PC-3 (cell line): ENCODE measurements around the gene UNG. TPM values are rescaled to one million over a fixed set of nuclear protein-coding genes. Genes with fewer than 3 reads are reported as not detected.

Source experiments
- ATAC-seq: fragments of 200-7000 bp; cut with Tn5 transposase; 2 replicates; pipeline ENCODE4 v1.9.1; 2020; ENCODE audit warnings: mild to moderate bottlenecking, moderate library complexity
- BruUV-seq: library from RNA; stranded (reverse); fragments of 400-500 nt; replicated peaks from 2 replicates; lab custom pipeline; 2021; lab: Mats Ljungman, UMichigan
- CTCF ChIA-PET: fragments of 300-600 bp; sonication (Branson Sonifier 250); formaldehyde crosslinking; loops from one replicate; lab custom pipeline; 2022; ENCODE audit warnings: antibody characterized with exemption; lab: Charles Lee
- POLR2A ChIA-PET: fragments of 300-600 bp; sonication (Branson Sonifier 250); formaldehyde crosslinking; loops from one replicate; lab custom pipeline; 2022; ENCODE audit warnings: antibody characterized with exemption; ENCODE audit not compliant: unreplicated experiment; lab: Charles Lee
- DNase-seq: peaks from one replicate; pipeline ENCODE4 v3.0.0-alpha.2; 2015
- H2AFZ ChIP-seq: fragments of 300-600 bp; sonication (generic); 2 replicates; pipeline ENCODE4 v1.6.0; 2016; ENCODE audit warnings: antibody characterized with exemption, low read length
- H3F3A ChIP-seq: fragments of 300-600 bp; sonication (generic); one replicate; pipeline ENCODE4 v1.6.0; 2017; ENCODE audit warnings: antibody characterized with exemption, low read length, control low read depth, mild to moderate bottlenecking; ENCODE audit not compliant: unreplicated experiment
- H3K27ac ChIP-seq: fragments of 300-600 bp; sonication (generic); 2 replicates; pipeline ENCODE4 v1.5.1; 2016; ENCODE audit warnings: mild to moderate bottlenecking, low read length
- H3K27me3 ChIP-seq: fragments of 300-600 bp; sonication (generic); 2 replicates; pipeline ENCODE4 v1.6.1; 2016; ENCODE audit warnings: low read length, mixed read lengths
- H3K36me3 ChIP-seq: fragments of 300-600 bp; sonication (generic); 2 replicates; pipeline ENCODE4 v1.6.1; 2016; ENCODE audit warnings: low read depth, mixed run types, low read length, mixed read lengths
- H3K4me1 ChIP-seq: fragments of 300-600 bp; sonication (generic); 2 replicates; pipeline ENCODE4 v1.5.1; 2016; ENCODE audit warnings: low read length; ENCODE audit not compliant: insufficient read depth
- H3K4me2 ChIP-seq: fragments of 300-600 bp; sonication (generic); 2 replicates; pipeline ENCODE4 v1.6.0; 2016; ENCODE audit warnings: low read length
- H3K4me3 ChIP-seq: fragments of 300-600 bp; sonication (generic); 2 replicates; pipeline ENCODE4 v1.5.1; 2016; ENCODE audit warnings: mild to moderate bottlenecking, low read length, mixed read lengths
- H3K79me2 ChIP-seq: fragments of 300-600 bp; sonication (generic); 2 replicates; pipeline ENCODE4 v1.6.1; 2017; ENCODE audit warnings: low read length, mixed read lengths
- H3K9ac ChIP-seq: fragments of 300-600 bp; sonication (generic); 2 replicates; pipeline ENCODE4 v1.6.0; 2016; ENCODE audit warnings: mild to moderate bottlenecking, low read length
- H3K9me2 ChIP-seq: fragments of 300-600 bp; sonication (generic); replicated peaks from 2 replicates; pipeline ENCODE4 v1.6.1; 2016; ENCODE audit warnings: mixed run types, low read length, mixed read lengths
- H3K9me3 ChIP-seq: fragments of 300-600 bp; sonication (generic); 2 replicates; pipeline ENCODE4 v1.6.1; 2016; ENCODE audit warnings: low read length, mixed read lengths
- H4K20me1 ChIP-seq: fragments of 300-600 bp; sonication (generic); 2 replicates; pipeline ENCODE4 v1.6.1; 2016; ENCODE audit warnings: low read length, mixed read lengths
- CTCF ChIP-seq: fragments of 300-600 bp; sonication (generic); conservative IDR thresholded peaks from 2 replicates; pipeline ENCODE4 v1.5.1; 2017; ENCODE audit warnings: antibody characterized with exemption, low read depth, mild to moderate bottlenecking, low read length
- EZH2 ChIP-seq: fragments of 300-600 bp; sonication (generic); IDR thresholded peaks from one replicate; pipeline ENCODE4 v1.6.1; 2017; ENCODE audit warnings: antibody characterized with exemption, mild to moderate bottlenecking, low read length; ENCODE audit not compliant: unreplicated experiment
- EZH2phosphoT487 ChIP-seq: fragments of 300-600 bp; sonication (generic); IDR thresholded peaks from 2 replicates; pipeline ENCODE4 v1.6.1; 2018; ENCODE audit warnings: mild to moderate bottlenecking, antibody characterized with exemption, low read length, borderline replicate concordance
- intact Hi-C: fragments of 100-400 bp; cut with micrococcal nuclease; formaldehyde crosslinking; loops from 2 replicates; pipeline ENCODE4 v1.9.0; 2023
- total RNA-seq: library from RNA; depleted of rRNA; stranded (reverse); fragments of >200 nt; gene quantifications from 2 replicates; pipeline ENCODE4 v1.2.3, GENCODE V29; 2014

UNG gene
- total RNA-seq, 1 experiment from 2014 or later, result 168 TPM

- TF ChIP-seq CTCF, result no peak
- no peak for TF ChIP-seq EZH2
- no peak for TF ChIP-seq EZH2phosphoT487
- BruUV-seq, result no TSS peak
- CTCF ChIA-PET, result no interaction called here
These were observed 16.4 kb downstream of the UNG start for GRCh38 chr12:109113661-109114321.

GRCh38 chr12:109114644-109115043 lies 17.2 kb downstream of the UNG start:
- CTCF ChIA-PET, result no interaction called here
- no peak overlapping the region for H3K9ac ChIP-seq
- TF ChIP-seq CTCF, result no peak
- no peak for TF ChIP-seq EZH2phosphoT487
- no peak for TF ChIP-seq EZH2
- no peaks in the 10 kb centered on the region for H4K20me1 ChIP-seq
- no TSS peak for BruUV-seq
- H2AFZ ChIP-seq, result no peak overlapping the region
- H3K36me3 ChIP-seq, result peaks cover 5% of the 10 kb centered on the region; the same call in 1 of the 2 replicates
- H3F3A ChIP-seq, result no peaks in the 10 kb centered on the region
- no peaks in the 10 kb centered on the region for H3K79me2 ChIP-seq
- no peaks in the 10 kb centered on the region for H3K9me2 ChIP-seq
- intact Hi-C loops, result loop anchor here (5.0 kb wide), 2 partner anchors 38 to 53 kb away; no protein-coding TSS in a partner anchor
- no peak for ATAC-seq
- DNase-seq, result no peak
- POLR2A ChIA-PET, result interaction anchor here (0.7 kb wide), 1 partner anchor 138 kb away, joined by 3 read pairs; no protein-coding TSS in a partner anchor
- H3K27me3 ChIP-seq, result no peaks in the 10 kb centered on the region
- H3K27ac ChIP-seq, result no peak overlapping the region
- no peak overlapping the region for H3K4me2 ChIP-seq
- H3K4me3 ChIP-seq, result no peak overlapping the region
- H3K9me3 ChIP-seq, result no peaks in the 10 kb centered on the region
- H3K4me1 ChIP-seq, result no peaks in the 10 kb centered on the region

More at GRCh38 chr12:109113661-109114321, 16.4 kb downstream of the UNG start:
- Histone ChIP-seq H3K4me3 (no peak overlapping the region), H3K9me3 (no peaks in the 10 kb centered on the region), H3K4me2 (no peak overlapping the region), H3K79me2 (no peaks in the 10 kb centered on the region), H3K27ac (no peak overlapping the region), H4K20me1 (no peaks in the 10 kb centered on the region), H3K9me2 (no peaks in the 10 kb centered on the region), H3K9ac (no peak overlapping the region), H3K27me3 (no peaks in the 10 kb centered on the region), H3F3A (no peaks in the 10 kb centered on the region), H3K4me1 (no peaks in the 10 kb centered on the region), H3K36me3 (peaks cover 5% of the 10 kb centered on the region; the same call in 1 of the 2 replicates), H2AFZ (no peak overlapping the region)
- DNase-seq (no peak), ATAC-seq (no peak)
- POLR2A ChIA-PET, result no interaction called here
- intact Hi-C loops, result loop anchor here (5.0 kb wide), 2 partner anchors 39 to 54 kb away; no protein-coding TSS in a partner anchor

- no peak for ATAC-seq
- Histone ChIP-seq H3K9me2 (no peaks in the 10 kb centered on the region), H3K9ac (no peak overlapping the region), H3K4me3 (no peak overlapping the region), H3K36me3 (no peaks in the 10 kb centered on the region), H3K4me2 (no peak overlapping the region), H4K20me1 (no peaks in the 10 kb centered on the region), H3K27me3 (no peaks in the 10 kb centered on the region), H3K27ac (no peak overlapping the region), H3K9me3 (no peaks in the 10 kb centered on the region), H3K79me2 (no peaks in the 10 kb centered on the region), H3F3A (no peaks in the 10 kb centered on the region), H3K4me1 (no peaks in the 10 kb centered on the region), H2AFZ (no peak overlapping the region)
- TF ChIP-seq CTCF, result no peak
- ChIA-PET POLR2A (interaction anchor here (0.7 kb wide), 1 partner anchor 137 kb away, joined by 3 read pairs; no protein-coding TSS in a partner anchor), CTCF (no interaction called here)
- DNase-seq, result no peak
- BruUV-seq, result no TSS peak
- intact Hi-C loops, result no loop called here
These were observed 18.0 kb downstream of the UNG start for GRCh38 chr12:109115404-109115757.
